Ishikawa (cell line): ENCODE data around the gene PLD1.

Source experiments
- CREB1 ChIP-seq: IDR thresholded peaks from 2 replicates; pipeline ENCODE4 v1.6.1; 2012; ENCODE audit warnings: low read depth
- EGR1 ChIP-seq: IDR thresholded peaks from 2 replicates; pipeline ENCODE4 v1.6.1; 2012
- EP300 ChIP-seq: IDR thresholded peaks from 2 replicates; pipeline ENCODE4 v1.6.1; 2012; ENCODE audit warnings: borderline replicate concordance
- FOXM1 ChIP-seq: IDR thresholded peaks from 2 replicates; pipeline ENCODE4 v1.6.1; 2012; ENCODE audit warnings: low read depth, borderline replicate concordance
- MAX ChIP-seq: IDR thresholded peaks from 2 replicates; pipeline ENCODE4 v1.6.1; 2012
- RAD21 ChIP-seq: IDR thresholded peaks from 2 replicates; pipeline ENCODE4 v1.6.1; 2012; ENCODE audit warnings: low read depth
- TAF1 ChIP-seq: IDR thresholded peaks from 2 replicates; pipeline ENCODE4 v1.6.1; 2012; ENCODE audit warnings: low read depth, mild to moderate bottlenecking
- TEAD4 ChIP-seq: IDR thresholded peaks from 2 replicates; pipeline ENCODE4 v1.6.1; 2012
- USF1 ChIP-seq: IDR thresholded peaks from 2 replicates; pipeline ENCODE4 v1.6.1; 2012
- YY1 ChIP-seq: IDR thresholded peaks from 2 replicates; pipeline ENCODE4 v1.6.1; 2012; ENCODE audit warnings: low read depth
- ZBTB7A ChIP-seq: IDR thresholded peaks from 2 replicates; pipeline ENCODE4 v1.6.1; 2012; ENCODE audit warnings: low read depth
- TF ChIP-seq, protein P1 (sequence below): IDR thresholded peaks from 2 replicates; pipeline ENCODE4 v1.6.1; 2012; ENCODE audit warnings: low read depth, mild to moderate bottlenecking

- no peak for TF ChIP-seq EP300
- TF ChIP-seq TEAD4, result no peak
- TF ChIP-seq TAF1, result no peak
- TF ChIP-seq, protein P1, sequence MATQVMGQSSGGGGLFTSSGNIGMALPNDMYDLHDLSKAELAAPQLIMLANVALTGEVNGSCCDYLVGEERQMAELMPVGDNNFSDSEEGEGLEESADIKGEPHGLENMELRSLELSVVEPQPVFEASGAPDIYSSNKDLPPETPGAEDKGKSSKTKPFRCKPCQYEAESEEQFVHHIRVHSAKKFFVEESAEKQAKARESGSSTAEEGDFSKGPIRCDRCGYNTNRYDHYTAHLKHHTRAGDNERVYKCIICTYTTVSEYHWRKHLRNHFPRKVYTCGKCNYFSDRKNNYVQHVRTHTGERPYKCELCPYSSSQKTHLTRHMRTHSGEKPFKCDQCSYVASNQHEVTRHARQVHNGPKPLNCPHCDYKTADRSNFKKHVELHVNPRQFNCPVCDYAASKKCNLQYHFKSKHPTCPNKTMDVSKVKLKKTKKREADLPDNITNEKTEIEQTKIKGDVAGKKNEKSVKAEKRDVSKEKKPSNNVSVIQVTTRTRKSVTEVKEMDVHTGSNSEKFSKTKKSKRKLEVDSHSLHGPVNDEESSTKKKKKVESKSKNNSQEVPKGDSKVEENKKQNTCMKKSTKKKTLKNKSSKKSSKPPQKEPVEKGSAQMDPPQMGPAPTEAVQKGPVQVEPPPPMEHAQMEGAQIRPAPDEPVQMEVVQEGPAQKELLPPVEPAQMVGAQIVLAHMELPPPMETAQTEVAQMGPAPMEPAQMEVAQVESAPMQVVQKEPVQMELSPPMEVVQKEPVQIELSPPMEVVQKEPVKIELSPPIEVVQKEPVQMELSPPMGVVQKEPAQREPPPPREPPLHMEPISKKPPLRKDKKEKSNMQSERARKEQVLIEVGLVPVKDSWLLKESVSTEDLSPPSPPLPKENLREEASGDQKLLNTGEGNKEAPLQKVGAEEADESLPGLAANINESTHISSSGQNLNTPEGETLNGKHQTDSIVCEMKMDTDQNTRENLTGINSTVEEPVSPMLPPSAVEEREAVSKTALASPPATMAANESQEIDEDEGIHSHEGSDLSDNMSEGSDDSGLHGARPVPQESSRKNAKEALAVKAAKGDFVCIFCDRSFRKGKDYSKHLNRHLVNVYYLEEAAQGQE, result no peak
- TF ChIP-seq EGR1, result no peak
- TF ChIP-seq FOXM1, result no peak
- TF ChIP-seq MAX, result no peak
- TF ChIP-seq RAD21, result no peak
- no peak for TF ChIP-seq YY1
- TF ChIP-seq CREB1, result no peak
- no peak for TF ChIP-seq ZBTB7A
- TF ChIP-seq USF1, result no peak
These were observed 210.3 kb downstream of the PLD1 start for GRCh38 chr3:171600030-171600429.
